ENCODE measurements around the gene CLIC3. TPM values are rescaled to one million over a fixed set of nuclear protein-coding genes. Genes with fewer than 3 reads are reported as not detected.

Gene CLIC3
- total RNA-seq, 1 donor from 2014 or later, result not detected

DNA sequence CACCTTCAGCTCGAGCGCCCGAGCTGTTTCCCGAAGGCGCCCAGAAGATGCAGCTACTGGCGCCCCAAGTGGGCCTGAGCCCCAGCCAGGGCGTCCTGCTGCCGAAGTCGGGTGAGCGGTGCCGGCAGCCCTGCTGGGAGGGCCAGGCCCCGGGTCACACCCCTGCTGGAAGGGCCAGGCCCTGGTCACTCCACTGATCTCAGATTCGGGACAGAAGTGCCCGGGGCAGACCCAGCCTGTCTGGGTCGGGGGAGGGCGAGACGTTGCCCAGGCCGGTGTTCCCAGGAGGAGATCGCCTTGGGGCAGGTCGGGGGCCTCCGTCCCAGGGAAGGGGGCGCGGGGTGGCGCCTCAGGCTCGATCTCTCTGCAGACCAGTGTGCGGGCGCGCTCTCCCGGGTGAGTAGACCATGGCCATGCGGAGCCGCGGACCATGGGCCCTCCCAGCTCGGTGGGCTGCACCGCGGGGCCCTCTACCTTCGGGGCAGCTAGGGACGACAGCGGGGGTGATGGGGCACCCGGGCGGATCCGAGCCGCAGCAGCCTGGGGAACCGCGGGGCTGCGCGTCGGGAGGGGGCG is 11.3 kb downstream of the CLIC3 start:
- Mint-ChIP-seq H3K27ac (ENCODE audit: unreplicated experiment) (no peak overlapping the region), H3K27me3 (ENCODE audit: unreplicated experiment) (peaks cover 14% of the 10 kb centered on the region), H3K4me3 (ENCODE audit: unreplicated experiment) (no peak overlapping the region), H3K9me3 (ENCODE audit: unreplicated experiment) (no peaks in the 10 kb centered on the region), H3K4me1 (ENCODE audit: unreplicated experiment) (peaks cover 2% of the 10 kb centered on the region), H3K36me3 (ENCODE audit: low read depth, unreplicated experiment) (peaks cover 9% of the 10 kb centered on the region)
- TF ChIP-seq CTCF (IDR thresholded peaks at IDR 0.05; ENCODE audit: unreplicated experiment), result no peak
- no peak for DNase-seq (ENCODE audit: low spot score)

GRCh38 chr9:136984464-136985026 is 11.8 kb downstream of the CLIC3 start:
- no peak for TF ChIP-seq CTCF (IDR thresholded peaks at IDR 0.05; ENCODE audit: unreplicated experiment)
- Mint-ChIP-seq H3K4me3 (ENCODE audit: unreplicated experiment) (no peak overlapping the region), H3K27ac (ENCODE audit: unreplicated experiment) (no peak overlapping the region), H3K4me1 (ENCODE audit: unreplicated experiment) (peaks cover 2% of the 10 kb centered on the region), H3K36me3 (ENCODE audit: low read depth, unreplicated experiment) (peaks cover 9% of the 10 kb centered on the region), H3K9me3 (ENCODE audit: unreplicated experiment) (no peaks in the 10 kb centered on the region), H3K27me3 (ENCODE audit: unreplicated experiment) (peaks cover 12% of the 10 kb centered on the region)
- DNase-seq (ENCODE audit: low spot score), result no peak

- H3K27ac Mint-ChIP-seq (ENCODE audit: unreplicated experiment), result no peak overlapping the region
- peak overlapping the region; percentile 52 for H3K4me3 Mint-ChIP-seq (ENCODE audit: unreplicated experiment)
- H3K4me1 Mint-ChIP-seq (ENCODE audit: unreplicated experiment), result peaks cover 2% of the 10 kb centered on the region
- DNase-seq (ENCODE audit: low spot score), result no peak
- H3K27me3 Mint-ChIP-seq (ENCODE audit: unreplicated experiment), result peaks cover 14% of the 10 kb centered on the region
- peaks cover 9% of the 10 kb centered on the region for H3K36me3 Mint-ChIP-seq (ENCODE audit: low read depth, unreplicated experiment)
- no peaks in the 10 kb centered on the region for H3K9me3 Mint-ChIP-seq (ENCODE audit: unreplicated experiment)
- no peak for TF ChIP-seq CTCF (IDR thresholded peaks at IDR 0.05; ENCODE audit: unreplicated experiment)
These were observed 12.6 kb downstream of the CLIC3 start for GRCh38 chr9:136983656-136984314.

DNA sequence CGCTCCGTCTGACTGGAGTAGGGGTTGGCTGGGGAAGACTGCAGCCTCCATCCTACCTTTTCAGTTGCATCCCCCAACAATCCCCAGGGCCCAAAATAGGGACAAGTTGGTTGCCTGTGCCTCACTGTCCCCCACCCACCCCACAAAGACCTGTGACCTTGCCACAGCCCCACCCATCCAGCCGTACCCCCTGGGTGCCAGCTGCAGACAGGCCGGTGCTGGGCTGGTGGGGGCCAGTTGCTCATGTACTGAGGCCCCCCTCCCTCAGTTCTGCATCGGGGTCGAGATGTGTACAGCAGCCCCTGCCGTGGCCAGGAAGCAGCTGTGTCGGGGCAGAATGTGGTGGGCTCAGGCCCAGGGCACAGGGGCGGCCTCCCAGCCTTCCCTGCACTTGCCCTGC is 13.2 kb downstream of the CLIC3 start:
- DNase-seq (ENCODE audit: low spot score), result no peak
- no peak overlapping the region for H3K4me3 Mint-ChIP-seq (ENCODE audit: unreplicated experiment)
- no peaks in the 10 kb centered on the region for H3K9me3 Mint-ChIP-seq (ENCODE audit: unreplicated experiment)
- peaks cover 14% of the 10 kb centered on the region for H3K27me3 Mint-ChIP-seq (ENCODE audit: unreplicated experiment)
- peaks cover 2% of the 10 kb centered on the region for H3K4me1 Mint-ChIP-seq (ENCODE audit: unreplicated experiment)
- peaks cover 9% of the 10 kb centered on the region for H3K36me3 Mint-ChIP-seq (ENCODE audit: low read depth, unreplicated experiment)
- no peak overlapping the region for H3K27ac Mint-ChIP-seq (ENCODE audit: unreplicated experiment)
- TF ChIP-seq CTCF (IDR thresholded peaks at IDR 0.05; ENCODE audit: unreplicated experiment), result no peak
